ENCODE data around the gene PSTPIP2. TPM values are rescaled to one million over a fixed set of nuclear protein-coding genes. Genes with fewer than 3 reads are reported as not detected.

PSTPIP2 gene
- polyA plus RNA-seq, 4 donors: 2.0 to 13.3 (median 4.2) TPM

DNA sequence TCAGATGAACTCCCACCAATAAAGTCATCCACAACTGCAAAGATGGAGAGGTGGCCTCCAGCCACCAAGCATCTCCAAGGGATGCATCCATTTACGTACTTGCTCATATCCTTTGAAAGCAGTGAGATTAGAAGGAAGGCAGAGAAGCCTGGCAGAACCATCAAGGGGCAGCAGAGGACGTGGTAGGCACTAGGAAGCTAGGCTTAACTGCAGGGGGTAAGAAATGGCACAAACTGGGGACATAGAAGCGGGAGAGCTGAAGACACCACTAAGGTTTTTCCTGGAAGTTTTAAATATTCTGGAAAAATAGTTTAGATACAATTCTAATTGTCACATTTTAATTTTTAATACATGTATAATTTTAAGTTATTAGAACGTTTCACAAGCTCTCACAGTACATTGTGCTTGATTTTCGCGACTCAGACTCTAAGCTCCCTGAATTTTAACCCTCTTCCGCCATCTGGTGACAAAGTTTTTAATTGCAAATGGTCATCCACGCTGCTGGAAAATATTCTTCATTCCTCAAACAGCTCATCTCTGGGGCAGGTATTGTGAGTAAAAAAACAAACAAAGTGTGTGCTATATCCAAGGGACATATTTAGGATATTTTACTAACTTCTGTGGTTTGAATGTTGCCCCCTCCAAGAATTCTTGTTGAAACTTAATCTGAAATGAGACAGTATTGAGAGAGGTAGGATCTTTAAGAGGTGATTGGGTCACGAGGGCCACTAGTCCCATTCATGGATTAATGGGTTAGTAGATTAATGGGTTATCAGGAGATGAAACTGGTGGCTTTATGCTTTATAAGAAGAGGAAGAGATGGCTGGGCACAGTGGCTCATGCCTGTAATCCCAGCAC is 1.6 kb upstream of the PSTPIP2 start:
- no peaks in the 10 kb centered on the region for H3K9me3 ChIP-seq (ENCODE audit: control insufficient read depth in 2 of 2, insufficient read depth in 1 of 2, low read depth in 1 of 2, low read length in 1 of 2)
- H3K27me3 ChIP-seq (ENCODE audit: control insufficient read depth in 3 of 3, insufficient read depth in 3 of 3, low read length in 3 of 3): no peaks in the 10 kb centered on the region
- H3K4me1 ChIP-seq (ENCODE audit: control insufficient read depth in 3 of 3, insufficient read depth in 2 of 3, low read depth in 1 of 3, low read length in 2 of 3): peaks cover 0 to 9% (median 0%) of the 10 kb centered on the region in 3 donors
- no peak overlapping the region for H3K4me3 ChIP-seq (ENCODE audit: low read depth in 1 of 3, low read length in 3 of 3)
- H3K36me3 ChIP-seq (ENCODE audit: control insufficient read depth in 3 of 3, insufficient read depth in 2 of 3, low read depth in 1 of 3, low read length in 3 of 3): peaks cover 0 to 14% (median 0%) of the 10 kb centered on the region in 3 donors
- peak; percentile 79 to 81 for DNase-seq
- H3K27ac ChIP-seq (ENCODE audit: low read depth in 1 of 3, low read length in 2 of 3): no peak overlapping the region
- WGBS, 3 donors: 26 to 31% (median 30%) methylated on average over 9 of the region's 9 CpGs
- FAIRE-seq: peak; percentile 55

DNA sequence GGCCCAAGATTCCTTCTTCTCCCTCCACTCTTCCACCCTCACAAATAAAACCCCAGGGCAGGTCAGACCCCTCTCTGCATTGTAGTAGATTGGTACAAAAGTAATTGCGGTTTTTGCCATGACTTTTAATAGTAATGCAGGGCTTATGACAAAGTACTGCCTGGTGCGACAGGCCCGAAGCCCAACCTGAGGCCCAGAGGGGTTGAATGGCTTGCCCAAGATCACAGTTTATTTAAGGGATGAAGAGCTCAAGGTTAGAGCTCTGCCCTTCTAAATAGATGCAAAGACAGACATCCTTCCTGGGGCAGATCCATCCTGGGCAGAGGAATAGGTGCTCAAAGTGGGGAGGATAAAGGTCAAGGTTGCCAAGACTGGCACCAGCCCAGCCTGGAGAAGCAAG is 899 bp upstream of the PSTPIP2 start:
- DNase-seq: no peak
- Histone ChIP-seq H3K27me3 (ENCODE audit: control insufficient read depth in 3 of 3, insufficient read depth in 3 of 3, low read length in 3 of 3) (no peaks in the 10 kb centered on the region), H3K9me3 (ENCODE audit: control insufficient read depth in 2 of 2, insufficient read depth in 1 of 2, low read depth in 1 of 2, low read length in 1 of 2) (no peaks in the 10 kb centered on the region), H3K4me1 (ENCODE audit: control insufficient read depth in 3 of 3, insufficient read depth in 2 of 3, low read depth in 1 of 3, low read length in 2 of 3) (peaks cover 0 to 9% (median 0%) of the 10 kb centered on the region in 3 donors), H3K27ac (ENCODE audit: low read depth in 1 of 3, low read length in 2 of 3) (no peak overlapping the region), H3K4me3 (ENCODE audit: low read depth in 1 of 3, low read length in 3 of 3) (no peak overlapping the region), H3K36me3 (ENCODE audit: control insufficient read depth in 3 of 3, insufficient read depth in 2 of 3, low read depth in 1 of 3, low read length in 3 of 3) (peaks cover 0 to 9% (median 0%) of the 10 kb centered on the region in 3 donors)
- WGBS, 3 donors: 53 to 85% (median 77%) methylated on average over 3 of the region's 3 CpGs
- no peak for FAIRE-seq

DNA sequence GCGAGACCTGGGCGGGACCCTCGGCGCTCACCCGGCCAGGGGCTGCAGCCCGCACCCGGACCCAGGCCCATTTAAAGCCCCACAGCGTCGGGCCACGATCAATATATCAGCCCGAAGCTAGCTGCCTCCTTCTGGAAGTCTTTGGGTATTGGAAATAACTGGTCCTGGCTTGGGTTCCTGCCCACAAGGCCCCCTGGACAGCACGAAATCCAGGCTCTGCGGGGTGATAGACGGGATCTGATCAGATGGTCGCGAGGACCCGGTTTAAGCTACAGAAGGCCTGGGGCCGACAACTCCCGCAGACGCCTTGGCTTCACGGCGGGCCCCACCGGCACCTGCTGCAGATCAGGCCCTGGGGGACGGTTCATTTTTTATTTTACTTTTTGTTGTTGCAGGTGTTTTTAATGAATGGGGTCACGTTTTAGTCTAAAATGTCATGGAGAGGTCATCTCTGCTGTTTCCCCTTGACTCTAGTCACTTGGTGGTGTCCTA is 362 bp upstream of the PSTPIP2 start:
- H3K27ac ChIP-seq (ENCODE audit: low read depth in 1 of 3, low read length in 2 of 3): no peak overlapping the region
- 20 to 28% (median 28%) methylated on average over 25 of the region's 25 CpGs for WGBS, 3 donors
- FAIRE-seq (no peak), DNase-seq (no peak)
- peaks cover 0 to 3% (median 0%) of the 10 kb centered on the region in 3 donors for H3K36me3 ChIP-seq (ENCODE audit: control insufficient read depth in 3 of 3, insufficient read depth in 2 of 3, low read depth in 1 of 3, low read length in 3 of 3)
- no peaks in the 10 kb centered on the region for H3K27me3 ChIP-seq (ENCODE audit: control insufficient read depth in 3 of 3, insufficient read depth in 3 of 3, low read length in 3 of 3)
- H3K4me3 ChIP-seq (ENCODE audit: low read depth in 1 of 3, low read length in 3 of 3): peak overlapping the region; percentile 54 to 69 (median 60)
- H3K4me1 ChIP-seq (ENCODE audit: control insufficient read depth in 3 of 3, insufficient read depth in 2 of 3, low read depth in 1 of 3, low read length in 2 of 3): peaks cover 0 to 9% (median 0%) of the 10 kb centered on the region in 3 donors
- H3K9me3 ChIP-seq (ENCODE audit: control insufficient read depth in 2 of 2, insufficient read depth in 1 of 2, low read depth in 1 of 2, low read length in 1 of 2): peaks cover 0 to 3% of the 10 kb centered on the region in 2 donors

DNA sequence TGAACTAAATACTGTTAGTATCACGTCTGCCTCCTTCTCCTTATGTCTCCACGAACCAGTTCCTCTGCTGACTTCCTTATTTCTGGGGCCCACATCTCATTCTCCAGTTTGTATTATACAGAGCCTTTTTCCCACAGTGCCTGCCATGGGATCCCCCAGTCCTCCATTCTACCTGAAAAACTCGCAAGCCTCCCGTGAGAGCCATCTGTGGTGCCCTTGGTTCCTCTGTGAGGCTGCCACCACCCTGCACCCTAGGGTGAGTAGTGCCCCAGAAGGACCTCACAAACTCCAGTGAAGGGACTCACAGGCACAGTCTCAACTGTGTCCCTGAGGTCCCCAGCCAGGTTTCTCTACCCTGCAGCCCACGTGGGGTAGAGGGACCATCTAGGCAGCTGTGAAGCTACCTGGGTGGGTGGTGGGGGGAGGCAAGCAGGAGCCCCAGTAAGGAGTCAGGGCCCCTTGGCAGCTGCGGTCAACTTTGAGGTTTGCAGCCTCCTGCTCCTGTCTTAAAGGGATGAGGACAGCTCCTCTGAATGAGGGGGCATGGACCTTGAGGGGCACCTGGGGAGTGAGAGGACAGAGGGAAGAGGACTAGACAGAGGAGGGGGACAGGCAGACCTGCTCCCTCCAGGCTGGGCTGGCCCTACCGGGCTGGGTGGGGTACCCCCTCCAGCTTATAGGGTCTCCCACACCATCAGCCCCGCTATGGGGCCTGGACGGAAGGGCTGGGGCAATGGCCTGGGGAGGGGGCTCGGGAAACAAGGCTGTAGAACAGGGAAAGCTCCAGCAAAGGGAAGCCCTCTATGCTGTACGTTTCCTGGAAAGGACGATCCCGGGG is 1.0 kb downstream of the PSTPIP2 start:
- no peak for FAIRE-seq
- H3K27ac ChIP-seq (ENCODE audit: low read depth in 1 of 3, low read length in 2 of 3): no peak overlapping the region

DNA sequence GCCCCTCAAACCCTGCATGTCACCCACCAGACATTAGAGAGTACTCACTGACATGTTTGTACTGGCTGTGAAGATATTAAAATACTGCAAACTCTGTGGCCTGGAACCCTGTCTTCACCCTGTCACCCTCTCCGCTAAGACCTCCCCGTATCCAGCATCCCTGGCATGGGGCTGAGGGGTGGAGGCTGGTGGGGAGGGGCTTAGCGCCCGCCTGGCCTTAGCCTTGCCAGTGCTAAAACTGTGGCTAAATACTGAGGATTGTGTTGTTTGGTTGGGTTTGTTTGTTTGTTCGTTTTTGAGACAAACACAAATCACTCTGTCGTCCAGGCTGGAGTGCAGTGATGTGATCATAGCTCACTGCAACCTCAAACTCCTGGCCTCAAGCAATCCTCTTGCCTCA is 1.8 kb downstream of the PSTPIP2 start:
- Histone ChIP-seq H3K4me3 (ENCODE audit: low read depth in 1 of 3, low read length in 3 of 3) (no peak overlapping the region), H3K27ac (ENCODE audit: low read depth in 1 of 3, low read length in 2 of 3) (no peak overlapping the region), H3K27me3 (ENCODE audit: control insufficient read depth in 3 of 3, insufficient read depth in 3 of 3, low read length in 3 of 3) (no peaks in the 10 kb centered on the region), H3K9me3 (ENCODE audit: control insufficient read depth in 2 of 2, insufficient read depth in 1 of 2, low read depth in 1 of 2, low read length in 1 of 2) (peaks cover 0 to 3% of the 10 kb centered on the region in 2 donors), H3K36me3 (ENCODE audit: control insufficient read depth in 3 of 3, insufficient read depth in 2 of 3, low read depth in 1 of 3, low read length in 3 of 3) (peaks cover 0 to 2% (median 0%) of the 10 kb centered on the region in 3 donors), H3K4me1 (ENCODE audit: control insufficient read depth in 3 of 3, insufficient read depth in 2 of 3, low read depth in 1 of 3, low read length in 2 of 3) (peaks cover 0 to 9% (median 0%) of the 10 kb centered on the region in 3 donors)
- FAIRE-seq: no peak
- 69 to 81% (median 79%) methylated on average over 6 of the region's 6 CpGs for WGBS, 3 donors
- no peak for DNase-seq

More for the DNA sequence above, 1.0 kb downstream of the PSTPIP2 start:
- no peaks in the 10 kb centered on the region for H3K27me3 ChIP-seq (ENCODE audit: control insufficient read depth in 3 of 3, insufficient read depth in 3 of 3, low read length in 3 of 3)
- peaks cover 0 to 2% (median 0%) of the 10 kb centered on the region in 3 donors for H3K36me3 ChIP-seq (ENCODE audit: control insufficient read depth in 3 of 3, insufficient read depth in 2 of 3, low read depth in 1 of 3, low read length in 3 of 3)
- DNase-seq: peak in 1 of 2 donors; percentile 32
- H3K4me3 ChIP-seq (ENCODE audit: low read depth in 1 of 3, low read length in 3 of 3): peak overlapping the region; percentile 54 to 69 (median 60)
- H3K4me1 ChIP-seq (ENCODE audit: control insufficient read depth in 3 of 3, insufficient read depth in 2 of 3, low read depth in 1 of 3, low read length in 2 of 3): peaks cover 0 to 9% (median 0%) of the 10 kb centered on the region in 3 donors
- peaks cover 0 to 3% of the 10 kb centered on the region in 2 donors for H3K9me3 ChIP-seq (ENCODE audit: control insufficient read depth in 2 of 2, insufficient read depth in 1 of 2, low read depth in 1 of 2, low read length in 1 of 2)
- 24 to 29% (median 24%) methylated on average over 11 to 13 of the region's 13 CpGs for WGBS, 3 donors

DNA sequence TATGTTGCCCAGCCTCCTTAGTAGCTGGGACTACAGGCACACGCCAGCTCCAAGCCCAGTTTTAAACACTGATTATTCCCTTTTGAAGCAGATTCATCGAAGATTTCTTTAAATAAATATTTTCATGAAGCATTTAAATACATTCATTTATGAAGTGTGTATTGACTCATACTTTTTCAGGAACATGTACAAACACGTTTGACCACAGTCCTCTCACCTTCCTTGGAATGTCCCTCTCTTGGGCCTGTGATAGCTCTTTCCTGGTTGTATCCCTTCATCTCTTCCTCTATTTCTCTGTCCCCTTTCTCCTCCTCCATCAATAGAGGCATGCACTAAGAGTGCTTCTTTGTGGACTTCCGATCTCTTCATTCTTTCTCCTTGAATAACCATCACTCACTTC is 2.5 kb downstream of the PSTPIP2 start:
- Histone ChIP-seq H3K4me3 (ENCODE audit: low read depth in 1 of 3, low read length in 3 of 3) (no peak overlapping the region), H3K9me3 (ENCODE audit: control insufficient read depth in 2 of 2, insufficient read depth in 1 of 2, low read depth in 1 of 2, low read length in 1 of 2) (peaks cover 0 to 3% of the 10 kb centered on the region in 2 donors), H3K36me3 (ENCODE audit: control insufficient read depth in 3 of 3, insufficient read depth in 2 of 3, low read depth in 1 of 3, low read length in 3 of 3) (no peaks in the 10 kb centered on the region), H3K27me3 (ENCODE audit: control insufficient read depth in 3 of 3, insufficient read depth in 3 of 3, low read length in 3 of 3) (no peaks in the 10 kb centered on the region), H3K27ac (ENCODE audit: low read depth in 1 of 3, low read length in 2 of 3) (no peak overlapping the region), H3K4me1 (ENCODE audit: control insufficient read depth in 3 of 3, insufficient read depth in 2 of 3, low read depth in 1 of 3, low read length in 2 of 3) (peaks cover 0 to 9% (median 0%) of the 10 kb centered on the region in 3 donors)
- DNase-seq: no peak
- FAIRE-seq: no peak
- 75 to 83% (median 78%) methylated on average over 4 of the region's 4 CpGs for WGBS, 3 donors

DNA sequence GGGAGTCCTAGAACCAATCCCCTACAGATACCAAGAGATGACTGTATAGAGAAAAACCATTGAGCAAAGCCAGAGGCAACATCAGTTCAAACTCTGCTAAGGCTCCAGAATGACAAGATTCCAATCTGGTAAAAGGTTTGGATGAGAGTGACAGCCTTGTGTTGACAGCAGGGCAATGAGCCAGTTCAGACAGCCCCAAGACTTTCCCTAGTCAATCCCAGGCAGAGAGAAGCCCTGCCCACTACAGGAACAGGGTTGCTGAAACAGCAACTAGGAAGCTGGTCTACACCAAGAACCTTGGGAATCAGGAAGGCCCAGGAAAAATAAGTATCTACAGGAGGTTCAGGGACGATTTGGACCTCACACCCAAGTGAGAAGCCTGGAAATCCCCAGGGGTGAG is 3.3 kb downstream of the PSTPIP2 start:
- WGBS, 3 donors: 14 to 25% (median 16%) methylated on average over 1 of the region's 1 CpG
- Histone ChIP-seq H3K27ac (ENCODE audit: low read depth in 1 of 3, low read length in 2 of 3) (no peak overlapping the region), H3K4me1 (ENCODE audit: control insufficient read depth in 3 of 3, insufficient read depth in 2 of 3, low read depth in 1 of 3, low read length in 2 of 3) (peaks cover 0 to 9% (median 0%) of the 10 kb centered on the region in 3 donors)

DNA sequence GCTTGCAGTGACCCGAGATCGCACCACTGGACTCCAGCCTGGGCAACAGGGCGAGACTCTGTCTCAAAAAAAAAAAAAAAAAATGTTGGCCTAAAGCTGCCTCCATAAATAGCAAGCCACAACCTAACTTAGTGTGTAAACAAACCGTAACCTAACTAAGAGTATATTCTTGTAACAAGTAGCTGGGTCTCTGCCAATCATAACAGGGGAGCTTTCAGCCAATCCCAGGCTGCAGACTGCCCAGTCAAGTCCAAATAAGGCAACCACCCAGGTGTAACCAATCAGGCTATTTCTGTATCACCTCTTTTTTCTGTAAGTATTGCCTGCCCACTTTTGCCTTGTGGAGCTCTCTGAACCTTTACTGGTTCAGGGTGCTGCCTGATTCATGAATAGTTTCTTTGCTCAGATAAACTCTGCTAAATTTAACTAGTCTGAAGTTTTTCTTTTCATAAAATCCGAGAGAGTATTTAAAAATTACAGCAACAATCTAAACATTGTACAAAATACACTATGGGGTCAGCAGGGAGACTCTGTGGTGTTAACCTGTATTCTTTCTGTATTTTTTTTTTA is 4.5 kb downstream of the PSTPIP2 start:
- FAIRE-seq (no peak), DNase-seq (peak in 1 of 2 donors; percentile 17)
- Histone ChIP-seq H3K4me3 (ENCODE audit: low read depth in 1 of 3, low read length in 3 of 3) (no peak overlapping the region), H3K27ac (ENCODE audit: low read depth in 1 of 3, low read length in 2 of 3) (no peak overlapping the region), H3K36me3 (ENCODE audit: control insufficient read depth in 3 of 3, insufficient read depth in 2 of 3, low read depth in 1 of 3, low read length in 3 of 3) (no peaks in the 10 kb centered on the region), H3K9me3 (ENCODE audit: control insufficient read depth in 2 of 2, insufficient read depth in 1 of 2, low read depth in 1 of 2, low read length in 1 of 2) (peaks cover 0 to 3% of the 10 kb centered on the region in 2 donors), H3K27me3 (ENCODE audit: control insufficient read depth in 3 of 3, insufficient read depth in 3 of 3, low read length in 3 of 3) (no peaks in the 10 kb centered on the region), H3K4me1 (ENCODE audit: control insufficient read depth in 3 of 3, insufficient read depth in 2 of 3, low read depth in 1 of 3, low read length in 2 of 3) (peaks cover 0 to 6% (median 0%) of the 10 kb centered on the region in 3 donors)
- 76 to 84% (median 79%) methylated on average over 5 of the region's 5 CpGs for WGBS, 3 donors

More for the DNA sequence above, 3.3 kb downstream of the PSTPIP2 start:
- no peak for FAIRE-seq
- Histone ChIP-seq H3K36me3 (ENCODE audit: control insufficient read depth in 3 of 3, insufficient read depth in 2 of 3, low read depth in 1 of 3, low read length in 3 of 3) (no peaks in the 10 kb centered on the region), H3K4me3 (ENCODE audit: low read depth in 1 of 3, low read length in 3 of 3) (no peak overlapping the region), H3K9me3 (ENCODE audit: control insufficient read depth in 2 of 2, insufficient read depth in 1 of 2, low read depth in 1 of 2, low read length in 1 of 2) (peaks cover 0 to 3% of the 10 kb centered on the region in 2 donors), H3K27me3 (ENCODE audit: control insufficient read depth in 3 of 3, insufficient read depth in 3 of 3, low read length in 3 of 3) (no peaks in the 10 kb centered on the region)
- DNase-seq: no peak
